A549 (cell line): Measurements from ENCODE around the gene SLC49A3. TPM values are rescaled to one million over a fixed set of nuclear protein-coding genes. Genes with fewer than 3 reads are reported as not detected.
A peak's percentile ranks its signal among the peaks of the same experiment; 100 is the strongest.

Experiments
- ATAC-seq, 2 experiments: fragments of 200-7000 bp in 1 of 2; fragments of >200 bp in 1 of 2; cut with Nextera tagmentation in 1 of 2; cut with Tn5 transposase in 1 of 2; 3 replicates each; pipeline versions ENCODE4 v1.8.0 to v1.9.1; 2018 to 2020; ENCODE audit warnings: mild to moderate bottlenecking in 1 of 2, moderate library complexity in 1 of 2
- CTCF ChIA-PET: fragments of 300-600 bp; sonication (Branson Sonifier 250); formaldehyde crosslinking; extraction: SDS; loops from one replicate; lab custom pipeline; 2021; ENCODE audit warnings: antibody characterized with exemption, inconsistent platforms; lab: Yijun Ruan, JAX
- POLR2A ChIA-PET: fragments of 350-600 bp; formaldehyde crosslinking; extraction: SDS; loops from one replicate; lab custom pipeline; 2021; ENCODE audit warnings: antibody characterized with exemption, inconsistent platforms; lab: Yijun Ruan, JAX
- DNase-seq, 2 experiments: peaks; one replicate each; pipeline versions ENCODE4 v3.0.0 to v3.0.0-alpha.2; 2011 to 2016; ENCODE audit warnings: low read depth in 1 of 2, low spot score in 1 of 2
- FAIRE-seq: peaks from 2 replicates; lab custom pipeline; 2011; peaks lifted over from hg19 to GRCh38; lab: Jason Lieb, UNC
- H3K27ac ChIP-seq, 2 experiments: fragments of >200 bp; sonication (Bioruptor Twin); formaldehyde crosslinking; 3 replicates each; pipeline ENCODE4 v1.5.1; 2016 to 2017
- H3K4me1 ChIP-seq: fragments of >200 bp; sonication (Bioruptor Twin); formaldehyde crosslinking; 3 replicates; pipeline ENCODE4 v1.6.1; 2016
- H3K4me2 ChIP-seq: fragments of >200 bp; sonication (Bioruptor Twin); formaldehyde crosslinking; 3 replicates; pipeline ENCODE4 v1.6.1; 2016
- H3K4me3 ChIP-seq: fragments of >200 bp; sonication (Bioruptor Twin); formaldehyde crosslinking; 3 replicates; pipeline ENCODE4 v1.5.1; 2016
- H3K9me3 ChIP-seq: fragments of >200 bp; sonication (Bioruptor Twin); formaldehyde crosslinking; 3 replicates; pipeline ENCODE4 v1.6.1; 2016
- BCL3 ChIP-seq: fragments of >200 bp; sonication (Bioruptor Twin); formaldehyde crosslinking; IDR thresholded peaks from 3 replicates; pipeline ENCODE4 v1.6.1; 2016
- CBX2 ChIP-seq: fragments of 200-600 bp; sonication (generic); IDR thresholded peaks from 2 replicates; pipeline ENCODE4 v1.6.1; 2016; ENCODE audit warnings: low read depth, mild to moderate bottlenecking, borderline replicate concordance
- CHD2 ChIP-seq: fragments of 150-350 bp; IDR thresholded peaks from 2 replicates; pipeline ENCODE4 v1.6.1; 2014; ENCODE audit warnings: low read length; ENCODE audit not compliant: partially characterized antibody
- CTCF ChIP-seq: fragments of >200 bp; sonication (Bioruptor Twin); formaldehyde crosslinking; IDR thresholded peaks from 3 replicates; pipeline ENCODE4 v1.5.1; 2016
- EHF ChIP-seq: fragments of 250-450 bp; sonication (Bioruptor Pico); IDR thresholded peaks from 2 replicates; pipeline ENCODE4 v1.5.0; 2020; ENCODE audit warnings: mild to moderate bottlenecking
- EHMT2 ChIP-seq: fragments of 200-600 bp; sonication (generic); IDR thresholded peaks from 2 replicates; pipeline ENCODE4 v1.6.1; 2016; ENCODE audit warnings: antibody characterized with exemption, low read depth, mild to moderate bottlenecking, moderate library complexity
- ESRRA ChIP-seq: fragments of 150-350 bp; IDR thresholded peaks from 2 replicates; pipeline ENCODE4 v1.6.1; 2014; ENCODE audit warnings: mild to moderate bottlenecking, low read length, borderline replicate concordance
- FOSB ChIP-seq: fragments of 250-450 bp; sonication (Bioruptor Pico); IDR thresholded peaks from 2 replicates; pipeline ENCODE4 v1.5.0; 2020; ENCODE audit warnings: mild to moderate bottlenecking, moderate library complexity
- HES2 ChIP-seq: fragments of >200 bp; sonication (Bioruptor Twin); formaldehyde crosslinking; IDR thresholded peaks from 2 replicates; pipeline ENCODE4 v1.6.1; 2016
- HEYL ChIP-seq: fragments of 250-450 bp; sonication (Bioruptor Pico); IDR thresholded peaks from 2 replicates; pipeline ENCODE4 v1.8.0; 2021; ENCODE audit warnings: mild to moderate bottlenecking, moderate library complexity
- HOXB5 ChIP-seq: fragments of 250-450 bp; sonication (Bioruptor Pico); IDR thresholded peaks from 2 replicates; pipeline ENCODE4 v1.5.0; 2020; ENCODE audit warnings: mild to moderate bottlenecking, moderate library complexity
- JUN ChIP-seq, 2 experiments: fragments of >200 bp; sonication (Bioruptor Twin); formaldehyde crosslinking; IDR thresholded peaks; 2 replicates in 1 of 2; 3 replicates in 1 of 2; pipeline ENCODE4 v1.6.1; 2016 to 2017
- KDM5A ChIP-seq: fragments of 200-600 bp; sonication (generic); IDR thresholded peaks from 2 replicates; pipeline ENCODE4 v1.6.1; 2016; ENCODE audit warnings: antibody characterized with exemption, mild to moderate bottlenecking
- MAFK ChIP-seq: fragments of 450-650 bp; IDR thresholded peaks from 2 replicates; pipeline ENCODE4 v1.6.1; 2014; ENCODE audit not compliant: partially characterized antibody
- MYC ChIP-seq: IDR thresholded peaks from 2 replicates; pipeline ENCODE4 v1.6.1; 2012; ENCODE audit warnings: mild to moderate bottlenecking, inconsistent platforms, low read length, improper control_type of control experiment, borderline replicate concordance
- POLR2AphosphoS2 ChIP-seq: conservative IDR thresholded peaks from 2 replicates; pipeline ENCODE4 v1.6.1; 2012; ENCODE audit warnings: low read length, improper control_type of control experiment, inconsistent platforms
- RCOR1 ChIP-seq: fragments of 150-350 bp; IDR thresholded peaks from 2 replicates; pipeline ENCODE4 v1.6.1; 2014; ENCODE audit warnings: antibody characterized with exemption, low read length, low read depth
- RFX5 ChIP-seq: fragments of 450-650 bp; IDR thresholded peaks from 2 replicates; pipeline ENCODE4 v1.7.1; 2014; ENCODE audit warnings: antibody characterized with exemption, mild to moderate bottlenecking, moderate library complexity
- SMC3 ChIP-seq: fragments of >200 bp; sonication (Bioruptor Twin); formaldehyde crosslinking; IDR thresholded peaks from 3 replicates; pipeline ENCODE4 v1.6.1; 2018; ENCODE audit warnings: inconsistent platforms
- TFCP2L1 ChIP-seq: fragments of 250-450 bp; sonication (Bioruptor Pico); IDR thresholded peaks from 2 replicates; pipeline ENCODE4 v1.5.0; 2021; ENCODE audit warnings: mild to moderate bottlenecking
- USF2 ChIP-seq: fragments of 450-650 bp; IDR thresholded peaks from 2 replicates; pipeline ENCODE4 v1.6.1; 2014; ENCODE audit warnings: antibody characterized with exemption
- ZNF302 ChIP-seq: fragments of 250-450 bp; sonication (Bioruptor Pico); IDR thresholded peaks from 2 replicates; pipeline ENCODE4 v1.9.0; 2021; ENCODE audit warnings: inconsistent platforms, mild to moderate bottlenecking, moderate library complexity
- ZSCAN20 ChIP-seq: fragments of 250-450 bp; sonication (Bioruptor Pico); IDR thresholded peaks from 2 replicates; pipeline ENCODE4 v1.8.0; 2022; ENCODE audit warnings: mild to moderate bottlenecking, moderate library complexity
- WGBS: methylation state at CpG from one replicate; pipeline ENCODE4 v1.1.6; 2017; ENCODE audit errors: missing lambda C conversion rate; 5-methylcytosine and 5-hydroxymethylcytosine counted together
- polyA plus RNA-seq, 4 experiments: library from polyadenylated mRNA; depleted of rRNA in 3 of 4; stranded (reverse); fragments of >200 nt; fragmentation: RNase III in 1 of 4; extraction: RNeasy Plus Mini Kit Qiagen cat#74134 plus additional on column Dnase treatment in 1 of 4; gene quantifications; 2 replicates in 3 of 4; 3 replicates in 1 of 4; pipeline ENCODE4 v1.2.3, GENCODE V29; 2011 to 2017

SLC49A3 gene
- polyA plus RNA-seq, 2 of the 4 experiments (the other 2 are of a cell fraction), result 0.05 to 0.12 TPM

- DNase-seq, result no peak
- TF ChIP-seq RFX5 (no peak), USF2 (no peak), BCL3 (no peak), ZNF302 (CRISPR knock-in tag) (no peak), RCOR1 (no peak), HEYL (no peak), KDM5A (no peak), HES2 (no peak), EHF (CRISPR knock-in tag) (no peak), ESRRA (no peak), JUN (IDR thresholded peaks at IDR 0.05) (no peak), MAFK (no peak), MYC (no peak), HOXB5 (no peak), CHD2 (no peak), TFCP2L1 (CRISPR knock-in tag) (no peak), SMC3 (no peak), CBX2 (no peak)
- Histone ChIP-seq H3K27ac (no peak overlapping the region), H3K4me2 (no peak overlapping the region), H3K9me3 (no peaks in the 10 kb centered on the region), H3K4me1 (peaks cover 10% of the 10 kb centered on the region; the same call in 2 of the 3 replicates), H3K4me3 (no peak overlapping the region)
- ATAC-seq, result no peak
- no peak for FAIRE-seq
- ChIA-PET POLR2A (no interaction called here), CTCF (no interaction called here)
- 89% methylated on average over 20 of the region's 27 CpGs for WGBS
These were observed 41.6 kb upstream of the SLC49A3 start for GRCh38 chr4:730511-730910.

GRCh38 chr4:729336-730315, 40.7 kb upstream of the SLC49A3 start:
- ChIA-PET CTCF (interaction anchor here (1.5 kb wide), 1 partner anchor 13 kb away, joined by 11 read pairs; no protein-coding TSS in a partner anchor), POLR2A (no interaction called here)
- Histone ChIP-seq H3K9me3 (no peaks in the 10 kb centered on the region), H3K27ac (no peak overlapping the region), H3K4me1 (peaks cover 10% of the 10 kb centered on the region; the same call in 2 of the 3 replicates), H3K4me3 (no peak overlapping the region), H3K4me2 (no peak overlapping the region)
- FAIRE-seq, result no peak
- TF ChIP-seq RCOR1, result no peak
- no peak for ATAC-seq
- WGBS, result 93% methylated on average over 11 of the region's 20 CpGs
- no peak for DNase-seq

GRCh38 chr4:727576-727975, 38.6 kb upstream of the SLC49A3 start:
- DNase-seq, result peak in 1 of 2 experiments; percentile 27
- TF ChIP-seq MAFK (no peak), JUN (IDR thresholded peaks at IDR 0.05) (no peak), FOSB (CRISPR knock-in tag) (no peak), ZSCAN20 (CRISPR knock-in tag) (no peak), CTCF (no peak), ESRRA (no peak), POLR2AphosphoS2 (no peak), EHMT2 (no peak)
- Histone ChIP-seq H3K9me3 (no peaks in the 10 kb centered on the region), H3K4me2 (0 out of 3 replicates have a peak overlapping the region, but pooled peaks have one; percentile 3), H3K4me1 (peaks cover 10% of the 10 kb centered on the region; the same call in 2 of the 3 replicates), H3K27ac (peak overlapping the region; percentile 30 to 47; a peak in 3 of 6 replicates), H3K4me3 (no peak overlapping the region)
- WGBS, result 38% methylated on average over 5 of the region's 6 CpGs
- ATAC-seq, result peak in 1 of 2 experiments; percentile 22; a peak in 2 of 6 replicates
- no peak for FAIRE-seq
- ChIA-PET CTCF (no interaction called here), POLR2A (no interaction called here)
